Endothelial cell of umbilical vein (primary cell): Measurements from ENCODE around the gene UNC45A. TPM values are rescaled to one million over a fixed set of nuclear protein-coding genes. Genes with fewer than 3 reads are reported as not detected.

Source experiments
- BruUV-seq: library from RNA; stranded (reverse); fragments of 400-500 nt; replicated peaks from 2 replicates; lab custom pipeline; 2021; lab: Mats Ljungman, UMichigan
- CTCF ChIA-PET: fragments of 300-600, 350-600 bp; sonication (Branson Sonifier 250); formaldehyde crosslinking; loops from one replicate; lab custom pipeline; 2021; ENCODE audit warnings: antibody characterized with exemption, inconsistent platforms; lab: Charles Lee
- POLR2A ChIA-PET: fragments of 300-600, 350-600 bp; sonication (Branson Sonifier 250); formaldehyde crosslinking; loops from one replicate; lab custom pipeline; 2021; ENCODE audit warnings: antibody characterized with exemption, inconsistent platforms; lab: Charles Lee
- DNase-seq: peaks from one replicate; pipeline ENCODE4 v3.0.0-alpha.2; 2011; ENCODE audit warnings: low read depth, low spot score
- FAIRE-seq: peaks from 2 replicates; lab custom pipeline; 2011; peaks lifted over from hg19 to GRCh38; lab: Jason Lieb, UNC
- H2AFZ ChIP-seq: 2 replicates; pipeline ENCODE4 v1.6.0; 2012; ENCODE audit warnings: low read depth, low read length, control low read depth, inconsistent platforms
- H3K27ac ChIP-seq: 2 replicates; pipeline ENCODE4 v1.5.1; 2011; ENCODE audit warnings: low read depth, mild to moderate bottlenecking, control low read depth, low read length, moderate library complexity; ENCODE audit not compliant: insufficient read depth
- H3K27me3 ChIP-seq, 2 experiments: 2 replicates each; pipeline versions ENCODE4 v1.6.0 to v1.6.1; 2011; ENCODE audit warnings: low read length in 2 of 2, mixed read lengths in 1 of 2; ENCODE audit not compliant: control insufficient read depth in 2 of 2, insufficient read depth in 2 of 2
- H3K36me3 ChIP-seq, 2 experiments: 2 replicates in 1 of 2; 3 replicates in 1 of 2; pipeline ENCODE4 v1.5.1; 2011; ENCODE audit warnings: low read length in 2 of 2, mild to moderate bottlenecking in 1 of 2, moderate library complexity in 1 of 2; ENCODE audit not compliant: control insufficient read depth in 2 of 2, insufficient read depth in 2 of 2; ENCODE audit errors: extremely low read depth in 1 of 2
- H3K4me1 ChIP-seq: 3 replicates; pipeline ENCODE4 v1.5.1; 2011; ENCODE audit warnings: mild to moderate bottlenecking, low read length; ENCODE audit not compliant: control insufficient read depth, insufficient read depth; ENCODE audit errors: extremely low read depth
- H3K4me2 ChIP-seq: 2 replicates; pipeline ENCODE4 v1.6.1; 2011; ENCODE audit warnings: low read length, control low read depth, mixed read lengths; ENCODE audit not compliant: insufficient read depth
- H3K4me3 ChIP-seq, 3 experiments: fragments of 200-600 bp in 1 of 3; sonication (generic), shearing (Covaris generic) in 1 of 3; replicated peaks in 1 of 3; 2 replicates each; pipeline ENCODE4 v1.5.1; 2011 to 2016; ENCODE audit warnings: control low read depth in 3 of 3, low read length in 3 of 3, mild to moderate bottlenecking in 2 of 3, inconsistent platforms in 1 of 3, low read depth in 1 of 3, moderate library complexity in 1 of 3; ENCODE audit not compliant: insufficient read depth in 1 of 3
- H3K79me2 ChIP-seq: 2 replicates; pipeline ENCODE4 v1.6.0; 2012; ENCODE audit warnings: low read length, inconsistent platforms; ENCODE audit not compliant: control insufficient read depth, insufficient read depth
- H3K9ac ChIP-seq: replicated peaks from 2 replicates; pipeline ENCODE3; 2011; ENCODE audit warnings: low read length, control low read depth; ENCODE audit not compliant: insufficient read depth; ENCODE audit errors: extremely low read depth
- H3K9me1 ChIP-seq: replicated peaks from 3 replicates; pipeline ENCODE4 v1.6.0; 2011; ENCODE audit warnings: mild to moderate bottlenecking, low read length; ENCODE audit not compliant: control insufficient read depth, insufficient read depth; ENCODE audit errors: extremely low read depth
- H3K9me3 ChIP-seq: replicated peaks from 2 replicates; pipeline ENCODE4 v1.5.1; 2012; ENCODE audit warnings: low read length, inconsistent platforms; ENCODE audit not compliant: control insufficient read depth, insufficient read depth
- H4K20me1 ChIP-seq: replicated peaks from 2 replicates; pipeline ENCODE3; 2011; ENCODE audit warnings: mild to moderate bottlenecking, low read length; ENCODE audit not compliant: control insufficient read depth, insufficient read depth; ENCODE audit errors: extremely low read depth
- EZH2 ChIP-seq: IDR thresholded peaks from 2 replicates; pipeline ENCODE4 v1.6.1; 2012; ENCODE audit warnings: borderline replicate concordance, low read depth, mild to moderate bottlenecking, moderate library complexity, low read length, inconsistent platforms; ENCODE audit not compliant: severe bottlenecking
- FOS ChIP-seq: IDR thresholded peaks from 2 replicates; pipeline ENCODE4 v1.6.1; 2011; ENCODE audit warnings: mild to moderate bottlenecking, low read length, moderate library complexity, borderline replicate concordance; ENCODE audit not compliant: insufficient read depth
- GATA2 ChIP-seq: IDR thresholded peaks from 2 replicates; pipeline ENCODE4 v1.7.0; 2011; ENCODE audit warnings: low read depth, mild to moderate bottlenecking, moderate library complexity, mixed read lengths, low read length; ENCODE audit not compliant: insufficient read length, insufficient read depth
- JUN ChIP-seq: IDR thresholded peaks from 2 replicates; pipeline ENCODE4 v1.6.1; 2011; ENCODE audit warnings: borderline replicate concordance, low read depth; ENCODE audit not compliant: insufficient read length, insufficient read depth
- MYC ChIP-seq: IDR thresholded peaks from one replicate; pipeline ENCODE4 v1.6.1; 2011; ENCODE audit warnings: mild to moderate bottlenecking, low read depth, low read length
- POLR2A ChIP-seq: IDR thresholded peaks from 2 replicates; pipeline ENCODE4 v1.6.1; 2012; ENCODE audit warnings: low read depth, mild to moderate bottlenecking, control low read depth, low read length
- POLR2AphosphoS5 ChIP-seq: IDR thresholded peaks from 2 replicates; pipeline ENCODE4 v1.6.1; 2012; ENCODE audit warnings: low read depth, mild to moderate bottlenecking, control low read depth, low read length, moderate library complexity; ENCODE audit not compliant: insufficient read depth
- dilution Hi-C: fragments of 300-500 bp; cut with MboI; formaldehyde crosslinking; loops from one replicate; pipeline ENCODE4 v1.15.0; 2019; ENCODE audit warnings: low sequenced_read_pairs; ENCODE audit not compliant: extremely low pct_ligation_motif_present
- intact Hi-C: fragments of 100-400 bp; cut with micrococcal nuclease; formaldehyde crosslinking; loops from one replicate; pipeline ENCODE4 v1.10.0; 2022
- polyA plus RNA-seq, 4 experiments: library from polyadenylated mRNA; depleted of rRNA in 3 of 4; stranded (reverse) in 3 of 4; unstranded in 1 of 4; fragments of >200 nt; gene quantifications; 2 replicates each; pipeline versions ENCODE4 v1.2.1 to v1.2.3, GENCODE V29; 2011 to 2012; ENCODE audit warnings: missing spikeins in 1 of 4
- total RNA-seq: library from RNA; stranded (reverse); gene quantifications from 2 replicates; pipeline ENCODE4 v1.2.3, GENCODE V29; 2021
- TF ChIP-seq, protein P1 (sequence below): IDR thresholded peaks from 2 replicates; pipeline ENCODE4 v1.6.1; 2011; ENCODE audit not compliant: insufficient read depth, insufficient read length
- TF ChIP-seq, protein P2 (sequence below), 2 donors: IDR thresholded peaks; 1 replicate in 1 of 2; 2 replicates in 1 of 2; pipeline ENCODE4 v1.5.1; 2011; ENCODE audit warnings: low read length in 2 of 2, mild to moderate bottlenecking in 2 of 2, moderate library complexity in 2 of 2, control low read depth in 1 of 2, inconsistent platforms in 1 of 2, low read depth in 1 of 2; ENCODE audit not compliant: insufficient read depth in 1 of 2; ENCODE audit errors: extremely low read depth in 1 of 2

UNC45A gene
- total and polyA plus RNA-seq, 2 donors (not counting 3 experiments of a cell fraction or from before 2014, with no cell fraction given): 103 to 106 TPM

DNA sequence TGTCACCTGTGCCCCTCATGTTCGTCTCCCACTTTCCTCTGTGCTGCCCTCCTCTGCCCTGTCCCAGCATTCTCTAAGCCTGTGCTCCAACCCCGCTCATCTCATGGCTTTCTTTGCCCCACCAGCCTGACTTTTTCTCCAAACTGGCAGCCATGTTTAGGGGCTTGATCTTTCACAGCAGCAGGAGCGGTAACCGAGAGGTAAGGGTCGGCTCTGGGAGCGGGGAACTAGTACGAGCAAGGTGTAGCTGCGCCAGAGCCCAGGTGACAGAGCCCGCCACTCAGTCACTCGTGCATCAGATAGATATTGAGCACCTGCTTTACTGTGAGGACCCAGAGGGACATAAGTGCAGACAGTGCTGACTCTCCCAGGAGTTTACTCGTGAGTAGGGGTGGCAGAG is 18.6 kb upstream of the UNC45A start:
- H3K36me3 ChIP-seq: peaks cover 2 to 63% of the 10 kb centered on the region in 2 experiments
- H3K4me2 ChIP-seq: no peak overlapping the region
- dilution Hi-C loops: no loop called here
- no peaks in the 10 kb centered on the region for H3K9me1 ChIP-seq
- H3K79me2 ChIP-seq: no peaks in the 10 kb centered on the region
- H3K4me1 ChIP-seq: no peaks in the 10 kb centered on the region
- H3K4me3 ChIP-seq: no peak overlapping the region
- DNase-seq: no peak
- H4K20me1 ChIP-seq: no peaks in the 10 kb centered on the region
- H2AFZ ChIP-seq: no peak overlapping the region
- no peak for TF ChIP-seq EZH2
- TF ChIP-seq JUN: no peak
- no peak for TF ChIP-seq MYC
- no peak for TF ChIP-seq POLR2AphosphoS5
- TF ChIP-seq GATA2: no peak
- TF ChIP-seq, protein P1, sequence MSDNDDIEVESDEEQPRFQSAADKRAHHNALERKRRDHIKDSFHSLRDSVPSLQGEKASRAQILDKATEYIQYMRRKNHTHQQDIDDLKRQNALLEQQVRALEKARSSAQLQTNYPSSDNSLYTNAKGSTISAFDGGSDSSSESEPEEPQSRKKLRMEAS: no peak
- no peak for TF ChIP-seq POLR2A
- TF ChIP-seq, protein P2, sequence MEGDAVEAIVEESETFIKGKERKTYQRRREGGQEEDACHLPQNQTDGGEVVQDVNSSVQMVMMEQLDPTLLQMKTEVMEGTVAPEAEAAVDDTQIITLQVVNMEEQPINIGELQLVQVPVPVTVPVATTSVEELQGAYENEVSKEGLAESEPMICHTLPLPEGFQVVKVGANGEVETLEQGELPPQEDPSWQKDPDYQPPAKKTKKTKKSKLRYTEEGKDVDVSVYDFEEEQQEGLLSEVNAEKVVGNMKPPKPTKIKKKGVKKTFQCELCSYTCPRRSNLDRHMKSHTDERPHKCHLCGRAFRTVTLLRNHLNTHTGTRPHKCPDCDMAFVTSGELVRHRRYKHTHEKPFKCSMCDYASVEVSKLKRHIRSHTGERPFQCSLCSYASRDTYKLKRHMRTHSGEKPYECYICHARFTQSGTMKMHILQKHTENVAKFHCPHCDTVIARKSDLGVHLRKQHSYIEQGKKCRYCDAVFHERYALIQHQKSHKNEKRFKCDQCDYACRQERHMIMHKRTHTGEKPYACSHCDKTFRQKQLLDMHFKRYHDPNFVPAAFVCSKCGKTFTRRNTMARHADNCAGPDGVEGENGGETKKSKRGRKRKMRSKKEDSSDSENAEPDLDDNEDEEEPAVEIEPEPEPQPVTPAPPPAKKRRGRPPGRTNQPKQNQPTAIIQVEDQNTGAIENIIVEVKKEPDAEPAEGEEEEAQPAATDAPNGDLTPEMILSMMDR (IDR thresholded peaks at IDR 0.05; ENCODE audit: extremely low read depth in 1 of 2, insufficient read depth in 1 of 2, low read depth in 1 of 2, low read length in 2 of 2): no peak
- TF ChIP-seq FOS: no peak
- no peak for FAIRE-seq
- H3K9me3 ChIP-seq: no peaks in the 10 kb centered on the region
- H3K9ac ChIP-seq: no peak overlapping the region
- no peak overlapping the region for H3K27ac ChIP-seq
- ChIA-PET CTCF (no interaction called here), POLR2A (no interaction called here)
- intact Hi-C loops: no loop called here
- BruUV-seq: no TSS peak
- H3K27me3 ChIP-seq: no peaks in the 10 kb centered on the region
